Trophoblast cell (in vitro differentiated cells and primary cell): ENCODE measurements around the gene NFKBIE.

ENCODE experiments used
- DNase-seq, 2 donors: peaks; one replicate each; pipeline ENCODE4 v3.0.0-alpha.2; 2016
- H2AFZ ChIP-seq: 2 replicates; pipeline ENCODE4 v1.6.1; 2013; ENCODE audit warnings: low read length, moderate library complexity, mild to moderate bottlenecking; ENCODE audit not compliant: insufficient read depth, poor library complexity
- H2AK5ac ChIP-seq: 2 replicates; pipeline ENCODE4 v1.6.1; 2013; ENCODE audit warnings: mild to moderate bottlenecking, low read length
- H2BK120ac ChIP-seq: 2 replicates; pipeline ENCODE4 v1.6.1; 2013; ENCODE audit warnings: low read length, mild to moderate bottlenecking, moderate library complexity; ENCODE audit not compliant: insufficient read depth, poor library complexity
- H2BK12ac ChIP-seq: 2 replicates; pipeline ENCODE4 v1.6.1; 2013; ENCODE audit warnings: mild to moderate bottlenecking, low read length, moderate library complexity
- H2BK5ac ChIP-seq: 2 replicates; pipeline ENCODE4 v1.6.1; 2013; ENCODE audit warnings: low read length, low read depth, moderate library complexity, mild to moderate bottlenecking; ENCODE audit not compliant: poor library complexity
- H3K14ac ChIP-seq: 2 replicates; pipeline ENCODE4 v1.6.1; 2013; ENCODE audit warnings: mild to moderate bottlenecking, low read length
- H3K18ac ChIP-seq: 2 replicates; pipeline ENCODE4 v1.6.1; 2013; ENCODE audit warnings: mild to moderate bottlenecking, low read length
- H3K23ac ChIP-seq: 2 replicates; pipeline ENCODE4 v1.6.1; 2013; ENCODE audit warnings: low read length
- H3K27ac ChIP-seq: 2 replicates; pipeline ENCODE4 v1.5.1; 2013; ENCODE audit warnings: low read depth, mild to moderate bottlenecking, inconsistent platforms, low read length, moderate library complexity
- H3K27me3 ChIP-seq: 2 replicates; pipeline ENCODE4 v1.6.1; 2013; ENCODE audit warnings: inconsistent platforms, mild to moderate bottlenecking, low read length, moderate library complexity; ENCODE audit not compliant: insufficient read depth
- H3K36me3 ChIP-seq, 2 experiments: 1 replicate in 1 of 2; 2 replicates in 1 of 2; pipeline ENCODE4 v1.6.1; 2013; ENCODE audit warnings: low read length in 2 of 2, mild to moderate bottlenecking in 2 of 2, moderate library complexity in 1 of 2; ENCODE audit not compliant: insufficient read depth in 2 of 2, control insufficient read depth in 1 of 2
- H3K4ac ChIP-seq: 2 replicates; pipeline ENCODE4 v1.6.1; 2013; ENCODE audit warnings: low read depth, mild to moderate bottlenecking, low read length, moderate library complexity
- H3K4me1 ChIP-seq, 2 experiments: 1 replicate in 1 of 2; 2 replicates in 1 of 2; pipeline ENCODE4 v1.6.1; 2013; ENCODE audit warnings: low read length in 2 of 2, mild to moderate bottlenecking in 2 of 2, moderate library complexity in 1 of 2; ENCODE audit not compliant: insufficient read depth in 2 of 2, control insufficient read depth in 1 of 2
- H3K4me2 ChIP-seq: 2 replicates; pipeline ENCODE4 v1.6.1; 2013; ENCODE audit warnings: inconsistent platforms, mild to moderate bottlenecking, low read length, moderate library complexity
- H3K4me3 ChIP-seq: 2 replicates; pipeline ENCODE4 v1.5.1; 2013; ENCODE audit warnings: mild to moderate bottlenecking, low read depth, low read length, inconsistent platforms
- H3K79me1 ChIP-seq: one replicate; pipeline ENCODE4 v1.6.1; 2013; ENCODE audit warnings: low read length
- H3K79me2 ChIP-seq: 2 replicates; pipeline ENCODE4 v1.6.1; 2013; ENCODE audit warnings: low read length, mild to moderate bottlenecking; ENCODE audit not compliant: control insufficient read depth, insufficient read depth, poor library complexity
- H3K9ac ChIP-seq: 2 replicates; pipeline ENCODE4 v1.6.1; 2013; ENCODE audit warnings: mild to moderate bottlenecking, low read length
- H3K9me3 ChIP-seq: 2 replicates; pipeline ENCODE4 v1.6.1; 2013; ENCODE audit warnings: low read depth, mild to moderate bottlenecking, control low read depth, inconsistent platforms, low read length; ENCODE audit not compliant: insufficient read depth
- H4K12ac ChIP-seq: 2 replicates; pipeline ENCODE4 v1.6.1; 2013; ENCODE audit warnings: low read depth, mild to moderate bottlenecking, low read length, moderate library complexity
- H4K8ac ChIP-seq: 2 replicates; pipeline ENCODE4 v1.6.1; 2013; ENCODE audit warnings: low read depth, mild to moderate bottlenecking, low read length, moderate library complexity
- H4K91ac ChIP-seq: one replicate; pipeline ENCODE4 v1.6.1; 2013; ENCODE audit warnings: low read depth, mild to moderate bottlenecking, low read length, moderate library complexity
- WGBS: extraction: QIAGEN DNeasy Blood & Tissue Kit; methylation state at CpG from one replicate; pipeline ENCODE4 v1.1.7; 2013; ENCODE audit warnings: missing lambda C conversion rate; ENCODE audit not compliant: insufficient read length, insufficient coverage; ENCODE audit errors: extremely low coverage; 5-methylcytosine and 5-hydroxymethylcytosine counted together

NFKBIE gene

DNA sequence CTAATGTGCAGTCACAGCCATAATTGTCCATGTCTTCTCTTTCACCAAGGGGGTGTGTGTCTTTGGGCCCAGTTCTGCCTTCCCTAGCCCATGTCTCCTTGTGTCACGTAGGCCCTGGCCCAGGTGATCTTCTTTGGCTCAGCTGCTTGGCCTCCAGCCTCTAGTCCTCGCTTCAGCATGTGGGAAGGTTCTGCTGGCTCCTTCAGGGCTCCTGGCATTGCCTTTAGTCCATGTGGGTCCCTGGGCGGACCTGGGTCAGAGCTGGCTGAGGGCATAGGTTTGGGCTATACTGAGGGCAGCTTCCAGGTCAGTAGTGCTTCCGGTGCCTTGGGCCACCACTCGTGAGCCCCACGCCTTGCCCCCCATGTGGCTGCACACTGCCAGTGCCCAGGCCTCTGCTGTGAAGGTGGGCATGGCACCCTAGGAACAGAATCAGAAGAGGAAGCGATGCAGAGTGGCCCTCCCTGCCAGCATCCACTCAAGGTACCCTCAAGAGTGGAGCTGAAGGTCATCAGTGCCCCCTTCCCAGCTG is 35.0 kb upstream of the NFKBIE start:
- Histone ChIP-seq H2BK5ac (no peak overlapping the region), H3K9ac (no peak overlapping the region), H3K4me3 (no peak overlapping the region), H3K27me3 (peaks cover 24% of the 10 kb centered on the region), H4K12ac (no peak overlapping the region), H3K79me1 (no peaks in the 10 kb centered on the region), H2AK5ac (no peak overlapping the region), H3K23ac (no peak overlapping the region), H3K14ac (no peak overlapping the region), H3K4ac (no peak overlapping the region), H4K91ac (no peak overlapping the region), H3K18ac (no peak overlapping the region), H2AFZ (no peak overlapping the region), H3K9me3 (peaks cover 3% of the 10 kb centered on the region), H4K8ac (no peak overlapping the region), H3K27ac (no peak overlapping the region), H2BK120ac (no peak overlapping the region), H3K4me1 (peaks cover 4 to 6% of the 10 kb centered on the region in 2 experiments), H3K4me2 (no peak overlapping the region), H3K36me3 (peaks cover 51 to 52% of the 10 kb centered on the region in 2 experiments), H2BK12ac (no peak overlapping the region), H3K79me2 (no peaks in the 10 kb centered on the region)
- WGBS, result no CpG with 5 or more reads among the region's 7 CpGs
- no peak for DNase-seq

DNA sequence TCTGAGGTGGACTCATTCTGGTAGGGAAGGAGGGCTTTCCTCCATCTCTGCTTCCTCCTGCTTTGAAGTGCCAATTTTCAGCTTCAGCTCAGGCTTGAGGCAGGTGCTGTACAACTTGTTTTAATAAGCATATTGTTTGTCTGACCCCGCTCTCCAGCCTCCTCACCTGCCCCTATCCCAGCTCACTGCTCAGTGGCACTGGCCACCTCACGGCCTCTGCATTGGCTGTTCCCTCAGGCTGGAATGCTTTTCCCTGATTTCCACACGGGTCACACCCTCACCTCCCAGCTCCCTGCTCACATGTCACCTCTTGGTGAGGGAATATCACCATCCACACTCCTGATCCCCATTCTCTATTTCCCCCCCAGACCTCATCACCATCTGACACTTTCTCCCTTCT is 33.5 kb upstream of the NFKBIE start:
- Histone ChIP-seq H4K91ac (no peak overlapping the region), H2BK5ac (no peak overlapping the region), H3K14ac (no peak overlapping the region), H3K27me3 (peaks cover 26% of the 10 kb centered on the region), H3K23ac (no peak overlapping the region), H3K79me1 (no peaks in the 10 kb centered on the region), H3K4me2 (no peak overlapping the region), H3K9me3 (peaks cover 3% of the 10 kb centered on the region), H3K79me2 (no peaks in the 10 kb centered on the region), H3K4me3 (no peak overlapping the region), H2AFZ (no peak overlapping the region), H3K4ac (no peak overlapping the region), H2BK120ac (no peak overlapping the region), H3K4me1 (peaks cover 4 to 6% of the 10 kb centered on the region in 2 experiments), H3K18ac (no peak overlapping the region), H4K8ac (no peak overlapping the region), H3K27ac (no peak overlapping the region), H3K36me3 (peaks cover 36 to 37% of the 10 kb centered on the region in 2 experiments), H2AK5ac (no peak overlapping the region), H4K12ac (no peak overlapping the region), H2BK12ac (no peak overlapping the region), H3K9ac (no peak overlapping the region)
- DNase-seq, result peak; percentile 17 to 52
- no CpG with 5 or more reads among the region's 3 CpGs for WGBS

GRCh38 chr6:44298055-44298803 is 32.9 kb upstream of the NFKBIE start:
- peak overlapping the region; percentile 3 for H3K4me3 ChIP-seq
- no peak overlapping the region for H3K18ac ChIP-seq
- H3K9me3 ChIP-seq, result peaks cover 3% of the 10 kb centered on the region
- no peak overlapping the region for H3K9ac ChIP-seq
- peak overlapping the region; percentile 56 for H3K4me2 ChIP-seq
- DNase-seq, result no peak
- no peaks in the 10 kb centered on the region for H3K79me1 ChIP-seq
- H4K12ac ChIP-seq, result no peak overlapping the region
- H4K8ac ChIP-seq, result no peak overlapping the region
- H2BK120ac ChIP-seq, result no peak overlapping the region
- H2AFZ ChIP-seq, result no peak overlapping the region
- H3K4me1 ChIP-seq, result peaks cover 4 to 6% of the 10 kb centered on the region in 2 experiments
- H3K23ac ChIP-seq, result no peak overlapping the region
- H3K27me3 ChIP-seq, result peaks cover 26% of the 10 kb centered on the region
- peaks cover 31% of the 10 kb centered on the region in 2 experiments for H3K36me3 ChIP-seq
- no peak overlapping the region for H4K91ac ChIP-seq
- no peak overlapping the region for H2BK5ac ChIP-seq
- H3K14ac ChIP-seq, result no peak overlapping the region
- no peak overlapping the region for H2AK5ac ChIP-seq
- no peak overlapping the region for H3K27ac ChIP-seq
- H3K79me2 ChIP-seq, result no peaks in the 10 kb centered on the region
- WGBS, result no CpG with 5 or more reads among the region's 20 CpGs
- no peak overlapping the region for H2BK12ac ChIP-seq
- H3K4ac ChIP-seq, result no peak overlapping the region

DNA sequence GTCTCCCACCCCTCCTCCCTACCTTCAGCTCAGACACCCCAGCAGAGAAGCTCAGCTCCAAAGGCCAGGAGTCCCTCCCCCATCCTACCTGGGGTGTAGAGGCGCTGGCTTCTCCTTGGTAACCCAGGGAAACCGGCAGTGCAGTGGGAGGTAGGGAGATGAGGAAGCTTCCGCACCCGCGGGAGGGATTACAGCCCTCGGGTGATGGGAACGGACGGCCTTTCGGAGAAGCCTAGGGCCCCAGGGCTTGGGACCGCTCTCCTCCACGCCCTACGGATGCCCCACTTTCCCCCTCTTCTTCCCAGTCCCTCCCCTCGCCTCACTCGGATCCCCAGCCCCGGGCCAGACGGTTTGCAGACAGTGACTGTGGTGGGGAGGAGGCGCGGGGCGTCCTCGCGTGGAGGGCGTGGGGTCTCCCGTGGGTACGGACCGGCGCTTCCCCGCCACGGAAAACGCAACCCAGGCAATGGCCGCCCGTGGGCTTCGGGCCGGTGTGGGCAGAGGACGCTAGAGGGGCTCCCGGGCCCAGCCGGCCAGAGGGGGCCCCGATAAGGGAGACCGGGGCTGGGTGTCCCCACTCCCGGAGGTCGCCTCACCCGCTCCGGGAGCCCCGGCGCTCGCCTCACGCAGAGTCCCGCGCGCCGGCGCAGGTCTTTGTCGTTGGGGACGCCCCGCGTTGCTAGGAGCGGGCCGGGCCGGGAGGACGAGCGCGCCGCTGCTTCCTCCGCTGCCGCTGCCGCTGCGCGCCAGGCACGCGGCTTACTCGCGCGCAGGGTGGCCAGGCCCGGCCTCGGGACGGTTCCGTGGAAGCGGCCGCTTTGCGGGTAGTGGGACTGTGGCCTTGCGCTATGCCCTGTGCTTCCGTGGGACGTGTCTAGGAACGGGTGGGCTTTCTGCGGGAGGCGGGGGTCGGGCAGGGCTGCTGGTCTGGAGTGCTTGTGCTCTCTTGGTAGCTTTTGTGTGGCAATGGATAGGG is 32.0 kb upstream of the NFKBIE start:
- H4K8ac ChIP-seq, result no peak overlapping the region
- no peak overlapping the region for H2AFZ ChIP-seq
- H2BK12ac ChIP-seq, result no peak overlapping the region
- no peak overlapping the region for H3K4ac ChIP-seq
- peaks cover 26% of the 10 kb centered on the region for H3K27me3 ChIP-seq
- no peak overlapping the region for H3K18ac ChIP-seq
- H3K23ac ChIP-seq, result no peak overlapping the region
- DNase-seq, result peak in 1 of 2 donors; percentile 25
- no CpG with 5 or more reads among the region's 86 CpGs for WGBS
- no peak overlapping the region for H2BK5ac ChIP-seq
- H3K79me1 ChIP-seq, result no peaks in the 10 kb centered on the region
- H3K14ac ChIP-seq, result no peak overlapping the region
- peaks cover 22% of the 10 kb centered on the region in 2 experiments for H3K36me3 ChIP-seq
- H3K4me2 ChIP-seq, result peak overlapping the region; percentile 56
- H4K91ac ChIP-seq, result no peak overlapping the region
- H3K4me1 ChIP-seq, result peaks cover 4 to 6% of the 10 kb centered on the region in 2 experiments
- H3K9ac ChIP-seq, result no peak overlapping the region
- H2BK120ac ChIP-seq, result no peak overlapping the region
- H4K12ac ChIP-seq, result no peak overlapping the region
- H3K9me3 ChIP-seq, result peaks cover 3% of the 10 kb centered on the region
- H2AK5ac ChIP-seq, result no peak overlapping the region
- no peaks in the 10 kb centered on the region for H3K79me2 ChIP-seq
- H3K4me3 ChIP-seq, result peak overlapping the region; percentile 40
- no peak overlapping the region for H3K27ac ChIP-seq
